GM19452 (cell line): ENCODE data around the gene GNPDA1.
A peak's percentile ranks its signal among the peaks of the same experiment; 100 is the strongest.

Source experiments
- ATAC-seq: cut with Tn5 transposase; IDR thresholded peaks from one replicate; pipeline ENCODE4 v1.9.1; 2021; ENCODE audit not compliant: unreplicated experiment

Gene GNPDA1

GRCh38 chr5:141995656-141996055 lies 17.2 kb downstream of the GNPDA1 start:
- ATAC-seq = no peak

- ATAC-seq = no peak
These were observed 18.2 kb downstream of the GNPDA1 start for GRCh38 chr5:141994511-141995136.

GRCh38 chr5:141992349-141992963 lies 20.4 kb downstream of the GNPDA1 start:
- ATAC-seq = peak; percentile 61

GRCh38 chr5:141989720-141990119 lies 23.1 kb downstream of the GNPDA1 start:
- no peak for ATAC-seq

- no peak for ATAC-seq
These were observed 26.8 kb downstream of the GNPDA1 start for GRCh38 chr5:141986072-141986471.

- no peak for ATAC-seq
These were observed 30.2 kb downstream of the GNPDA1 start for GRCh38 chr5:141982626-141983025.

GRCh38 chr5:141978389-141978788 lies 34.4 kb downstream of the GNPDA1 start:
- no peak for ATAC-seq

- no peak for ATAC-seq
These were observed 36.7 kb downstream of the GNPDA1 start for GRCh38 chr5:141976176-141976575.

- ATAC-seq = no peak
These were observed 38.8 kb downstream of the GNPDA1 start for GRCh38 chr5:141973871-141974595.

- peak; percentile 52 for ATAC-seq
These were observed 42.8 kb downstream of the GNPDA1 start for GRCh38 chr5:141969783-141970771.

- peak; percentile 90 for ATAC-seq
These were observed 43.8 kb downstream of the GNPDA1 start, which contains the start of gene RNF14 for GRCh38 chr5:141968914-141969608. TSS of gene RNF14 (plus strand) at chr5:141969105. CDS start at chr5:141973589, 4,484 bp downstream.

GRCh38 chr5:141966963-141967333 lies 45.9 kb downstream of the GNPDA1 start:
- no peak for ATAC-seq

- ATAC-seq = no peak
These were observed 46.4 kb downstream of the GNPDA1 start for GRCh38 chr5:141966275-141966962.

GRCh38 chr5:141965071-141965470 lies 47.8 kb downstream of the GNPDA1 start:
- ATAC-seq = no peak

GRCh38 chr5:141963701-141964100 lies 49.1 kb downstream of the GNPDA1 start:
- no peak for ATAC-seq

GRCh38 chr5:141961466-141961865 lies 51.4 kb downstream of the GNPDA1 start:
- ATAC-seq = no peak

GRCh38 chr5:141960449-141961323 lies 52.1 kb downstream of the GNPDA1 start:
- peak; percentile 89 for ATAC-seq

GRCh38 chr5:141960018-141960417 lies 52.8 kb downstream of the GNPDA1 start:
- ATAC-seq = no peak
